Measurements from ENCODE around the gene DIP2B.

DNA sequence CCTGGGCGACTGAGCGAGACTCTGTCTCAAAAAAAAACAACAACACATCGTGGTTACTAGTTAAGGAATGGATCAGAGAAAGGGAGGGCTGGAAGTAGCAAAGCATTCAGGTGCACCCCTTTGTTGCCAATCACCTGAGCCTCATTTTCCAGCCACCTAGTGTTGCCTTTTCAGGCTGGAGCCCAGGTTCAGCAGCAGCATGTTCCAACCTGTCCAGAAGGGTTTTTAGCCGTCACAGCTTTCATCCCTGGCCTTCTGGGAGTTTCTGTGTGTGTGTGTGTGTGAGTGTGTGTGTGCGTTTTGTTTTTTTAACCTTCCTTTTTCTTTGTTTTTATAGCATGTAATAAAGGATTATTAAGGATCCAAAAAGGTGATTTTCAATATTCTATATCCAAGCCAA, 138.0 kb downstream of the DIP2B start:
- TF ChIP-seq EZH2phosphoT487 (IDR thresholded peaks at IDR 0.05; ENCODE audit: insufficient read depth, low read depth), result no peak
- TF ChIP-seq EZH2 (IDR thresholded peaks at IDR 0.05; ENCODE audit: insufficient read depth, poor library complexity, severe bottlenecking), result no peak

Data from GM23248 (cell line).